ENCODE data around the gene PRDX4. TPM values are rescaled to one million over a fixed set of nuclear protein-coding genes. Genes with fewer than 3 reads are reported as not detected.

PRDX4 gene
- total RNA-seq, 4 donors from 2014 or later = 39.6 to 68.0 (median 49.9) TPM

GRCh38 chrX:23631136-23631535, 36.2 kb upstream of the PRDX4 start:
- 85 to 89% methylated on average over 4 of the region's 4 CpGs for WGBS, 2 donors
- no peak for DNase-seq (ENCODE audit: low spot score in 2 of 2)
- H3K4me3 ChIP-seq (ENCODE audit: low read depth, poor library complexity, severe bottlenecking) = no peak overlapping the region
- intact Hi-C loops (cut with DNase I; ENCODE audit: low total_unique reads) = loop anchor here (5.0 kb wide), 1 partner anchor 1459 kb away; no protein-coding TSS in a partner anchor
- TF ChIP-seq POLR2A (IDR thresholded peaks at IDR 0.05) (no peak), CTCF (IDR thresholded peaks at IDR 0.05) (no peak)

- no peak for DNase-seq (ENCODE audit: low spot score in 2 of 2)
- TF ChIP-seq POLR2A (IDR thresholded peaks at IDR 0.05) = no peak
- no peak for TF ChIP-seq CTCF (IDR thresholded peaks at IDR 0.05)
- 63 to 66% methylated on average over 3 of the region's 3 CpGs for WGBS, 2 donors
- intact Hi-C loops (cut with DNase I; ENCODE audit: low total_unique reads) = loop anchor here (5.0 kb wide), 1 partner anchor 1462 kb away; no protein-coding TSS in a partner anchor
- no peak overlapping the region for H3K4me3 ChIP-seq (ENCODE audit: low read depth, poor library complexity, severe bottlenecking)
Measured at GRCh38 chrX:23633834-23634580, 33.3 kb upstream of the PRDX4 start.

DNA sequence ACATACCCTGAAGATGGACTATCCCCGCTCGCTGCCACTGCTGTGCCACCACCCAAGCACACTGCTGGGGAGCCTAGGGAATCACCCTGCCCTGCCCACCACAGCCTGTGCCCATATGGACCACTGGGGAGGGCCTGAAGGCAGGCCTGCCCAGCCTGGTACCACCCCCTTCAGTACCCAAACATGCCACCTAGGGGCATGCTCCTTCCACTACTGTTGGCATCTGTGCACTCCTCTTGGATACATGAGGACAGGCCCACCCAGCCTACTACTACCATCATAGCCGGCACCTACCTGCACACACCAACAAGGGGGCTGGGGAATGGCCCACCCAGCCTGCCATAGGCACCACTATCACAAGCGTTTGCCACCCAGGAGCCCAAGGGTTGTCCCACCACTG, 30.1 kb upstream of the PRDX4 start:
- intact Hi-C loops (cut with DNase I; ENCODE audit: low total_unique reads) = no loop called here
- H3K4me3 ChIP-seq (ENCODE audit: low read depth, poor library complexity, severe bottlenecking) = no peak overlapping the region
- TF ChIP-seq POLR2A (IDR thresholded peaks at IDR 0.05) (no peak), CTCF (IDR thresholded peaks at IDR 0.05) (no peak)
- WGBS, 2 donors = 90 to 96% methylated on average over 3 to 4 of the region's 4 CpGs
- DNase-seq (ENCODE audit: low spot score in 2 of 2) = no peak

DNA sequence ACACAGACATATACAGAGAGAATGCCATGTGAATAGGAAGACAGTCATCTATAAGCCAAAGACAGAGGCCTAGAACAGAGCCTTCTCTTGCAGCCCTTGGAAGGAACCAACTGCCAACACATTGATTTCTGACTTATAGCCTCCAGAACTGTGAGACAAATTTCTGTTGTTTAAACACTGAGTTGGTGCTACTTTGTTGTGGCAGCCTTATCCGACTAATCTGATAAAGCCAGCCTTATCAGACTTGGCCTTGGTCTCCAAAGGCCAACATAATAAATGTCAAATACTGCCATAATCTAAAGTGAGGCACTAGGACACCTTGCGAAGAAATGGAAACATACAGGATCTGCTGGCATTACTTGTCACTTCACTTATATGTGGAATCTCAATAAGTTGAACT, 24.3 kb upstream of the PRDX4 start:
- 90 to 92% methylated on average over 2 of the region's 2 CpGs for WGBS, 2 donors
- no peak overlapping the region for H3K4me3 ChIP-seq (ENCODE audit: low read depth, poor library complexity, severe bottlenecking)
- intact Hi-C loops (cut with DNase I; ENCODE audit: low total_unique reads) = no loop called here
- no peak for DNase-seq (ENCODE audit: low spot score in 2 of 2)
- TF ChIP-seq CTCF (IDR thresholded peaks at IDR 0.05) = no peak
- TF ChIP-seq POLR2A (IDR thresholded peaks at IDR 0.05) = no peak

DNA sequence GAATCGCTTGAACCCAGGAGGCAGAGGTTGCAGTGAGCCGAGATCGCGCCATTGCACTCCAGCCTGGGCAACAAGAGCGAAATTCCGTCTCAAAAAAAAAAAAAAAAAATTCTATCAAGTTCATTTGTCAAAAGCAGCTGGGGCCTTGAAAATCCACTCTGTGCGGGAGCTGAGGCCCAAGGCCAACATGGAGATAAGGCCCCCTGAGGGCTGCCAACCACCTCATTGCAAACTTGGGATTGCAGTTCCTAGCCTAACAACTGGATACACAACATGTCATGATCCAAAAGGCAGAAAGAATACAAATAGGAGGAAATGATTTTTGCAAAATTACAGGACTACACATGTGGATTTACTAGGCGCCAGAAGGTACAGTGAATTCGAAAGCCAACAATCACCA, 22.5 kb upstream of the PRDX4 start:
- WGBS, 2 donors = 92 to 94% methylated on average over 9 of the region's 9 CpGs
- no peak overlapping the region for H3K4me3 ChIP-seq (ENCODE audit: low read depth, poor library complexity, severe bottlenecking)
- intact Hi-C loops (cut with DNase I; ENCODE audit: low total_unique reads) = no loop called here
- TF ChIP-seq POLR2A (IDR thresholded peaks at IDR 0.05) (no peak), CTCF (IDR thresholded peaks at IDR 0.05) (no peak)
- DNase-seq (ENCODE audit: low spot score in 2 of 2) = no peak

GRCh38 chrX:23656091-23656490, 11.2 kb upstream of the PRDX4 start:
- intact Hi-C loops (cut with DNase I; ENCODE audit: low total_unique reads) = no loop called here

More at GRCh38 chrX:23656091-23656490, 11.2 kb upstream of the PRDX4 start:
- H3K4me3 ChIP-seq (ENCODE audit: low read depth, poor library complexity, severe bottlenecking) = no peak overlapping the region
- no peak for TF ChIP-seq CTCF (IDR thresholded peaks at IDR 0.05)
- TF ChIP-seq POLR2A (IDR thresholded peaks at IDR 0.05) = no peak
- WGBS, 2 donors = 34 to 49% methylated on average over 5 of the region's 5 CpGs
- DNase-seq (ENCODE audit: low spot score in 2 of 2) = no peak
